ENCODE data around the gene ARMC12.
"Not testable (repeated sequence)": the region's sequence is repeated elsewhere in the genome, so short reads cannot be mapped to it uniquely, and the experiment has no call there.

The ARMC12 gene

GRCh38 chr6:35736982-35737412, at the start of gene ARMC12:
Gene ARMC12, plus strand, starts transcription at chr6:35737032. Its CDS starts 77 bp downstream, at chr6:35737109.
- no peak for DNase-seq

GRCh38 chr6:35687658-35688604, 48.9 kb upstream of the ARMC12 start:
- DNase-seq: peak; percentile 67

GRCh38 chr6:35688605-35689322, 48.1 kb upstream of the ARMC12 start, which contains the start of gene FKBP5:
Gene FKBP5, minus strand, starts transcription at chr6:35688915. Its CDS starts 46,091 bp downstream, at chr6:35642824.
- peak; percentile 93 for DNase-seq

GRCh38 chr6:35690006-35690405, 46.8 kb upstream of the ARMC12 start:
- DNase-seq: not testable (repeated sequence)

GRCh38 chr6:35690484-35690883, 46.3 kb upstream of the ARMC12 start:
- DNase-seq: no peak

- DNase-seq: peak; percentile 32
Observed at GRCh38 chr6:35691027-35691824, 45.6 kb upstream of the ARMC12 start.

- no peak for DNase-seq
Observed at GRCh38 chr6:35694462-35694861, 42.4 kb upstream of the ARMC12 start.

- not testable (repeated sequence) for DNase-seq
Observed at GRCh38 chr6:35698430-35698829, 38.4 kb upstream of the ARMC12 start.

- DNase-seq: no peak
Observed at GRCh38 chr6:35698858-35699257, 38.0 kb upstream of the ARMC12 start.

GRCh38 chr6:35703554-35703953, 33.3 kb upstream of the ARMC12 start:
- DNase-seq: no peak

- DNase-seq: no peak
Observed at GRCh38 chr6:35706468-35706867, 30.4 kb upstream of the ARMC12 start.

- no peak for DNase-seq
Observed at GRCh38 chr6:35707714-35708407, 29.0 kb upstream of the ARMC12 start.

GRCh38 chr6:35708585-35708984, 28.2 kb upstream of the ARMC12 start:
- no peak for DNase-seq

GRCh38 chr6:35710241-35710847, 26.5 kb upstream of the ARMC12 start:
- DNase-seq: no peak

GRCh38 chr6:35711731-35712130, 25.1 kb upstream of the ARMC12 start:
- no peak for DNase-seq

GRCh38 chr6:35713006-35713767, 23.6 kb upstream of the ARMC12 start:
- no peak for DNase-seq

- no peak for DNase-seq
Observed at GRCh38 chr6:35716798-35717197, 20.0 kb upstream of the ARMC12 start.

GRCh38 chr6:35717449-35718374, 19.1 kb upstream of the ARMC12 start:
- no peak for DNase-seq

GRCh38 chr6:35718375-35718736, 18.5 kb upstream of the ARMC12 start:
- no peak for DNase-seq

GRCh38 chr6:35718911-35719381, 17.9 kb upstream of the ARMC12 start:
- DNase-seq: peak; percentile 69

All from right hindlimb (tissue), 1 donor.